ENCODE measurements around the gene TMEM225.

The TMEM225 gene

GRCh38 chr11:123838659-123839058 lies 46.8 kb downstream of the TMEM225 start:
- no peak for TF ChIP-seq CTCF (IDR thresholded peaks at IDR 0.05; ENCODE audit: low read depth, low read length, missing control alignments)
- Histone ChIP-seq H3K27me3 (replicated peaks) (no peaks in the 10 kb centered on the region), H3K4me3 (ENCODE audit: low read depth, low read length) (no peak overlapping the region), H3K27ac (no peak overlapping the region), H3K36me3 (replicated peaks) (no peaks in the 10 kb centered on the region)
- DNase-seq, result no peak
- in situ Hi-C loops (cut with HindIII; ENCODE audit: low pct_ligation_motif_present, low sequenced_read_pairs), result no loop called here

GRCh38 chr11:123838199-123838598 lies 47.3 kb downstream of the TMEM225 start:
- H3K27me3 ChIP-seq (replicated peaks), result no peaks in the 10 kb centered on the region
- no peak for DNase-seq
- H3K4me3 ChIP-seq (ENCODE audit: low read depth, low read length), result no peak overlapping the region
- H3K36me3 ChIP-seq (replicated peaks), result no peaks in the 10 kb centered on the region
- in situ Hi-C loops (cut with HindIII; ENCODE audit: low pct_ligation_motif_present, low sequenced_read_pairs), result no loop called here
- no peak for TF ChIP-seq CTCF (IDR thresholded peaks at IDR 0.05; ENCODE audit: low read depth, low read length, missing control alignments)
- no peak overlapping the region for H3K27ac ChIP-seq

- Histone ChIP-seq H3K27ac (no peak overlapping the region), H3K27me3 (replicated peaks) (no peaks in the 10 kb centered on the region), H3K36me3 (replicated peaks) (no peaks in the 10 kb centered on the region), H3K4me3 (ENCODE audit: low read depth, low read length) (no peak overlapping the region)
- in situ Hi-C loops (cut with HindIII; ENCODE audit: low pct_ligation_motif_present, low sequenced_read_pairs), result no loop called here
- TF ChIP-seq CTCF (IDR thresholded peaks at IDR 0.05; ENCODE audit: low read depth, low read length, missing control alignments), result no peak
- DNase-seq, result no peak
Observed at GRCh38 chr11:123833095-123833494, 52.4 kb downstream of the TMEM225 start.

All from brain microvascular endothelial cell (primary cell).